ENCODE measurements around the gene PLB1.

The PLB1 gene, protein sequence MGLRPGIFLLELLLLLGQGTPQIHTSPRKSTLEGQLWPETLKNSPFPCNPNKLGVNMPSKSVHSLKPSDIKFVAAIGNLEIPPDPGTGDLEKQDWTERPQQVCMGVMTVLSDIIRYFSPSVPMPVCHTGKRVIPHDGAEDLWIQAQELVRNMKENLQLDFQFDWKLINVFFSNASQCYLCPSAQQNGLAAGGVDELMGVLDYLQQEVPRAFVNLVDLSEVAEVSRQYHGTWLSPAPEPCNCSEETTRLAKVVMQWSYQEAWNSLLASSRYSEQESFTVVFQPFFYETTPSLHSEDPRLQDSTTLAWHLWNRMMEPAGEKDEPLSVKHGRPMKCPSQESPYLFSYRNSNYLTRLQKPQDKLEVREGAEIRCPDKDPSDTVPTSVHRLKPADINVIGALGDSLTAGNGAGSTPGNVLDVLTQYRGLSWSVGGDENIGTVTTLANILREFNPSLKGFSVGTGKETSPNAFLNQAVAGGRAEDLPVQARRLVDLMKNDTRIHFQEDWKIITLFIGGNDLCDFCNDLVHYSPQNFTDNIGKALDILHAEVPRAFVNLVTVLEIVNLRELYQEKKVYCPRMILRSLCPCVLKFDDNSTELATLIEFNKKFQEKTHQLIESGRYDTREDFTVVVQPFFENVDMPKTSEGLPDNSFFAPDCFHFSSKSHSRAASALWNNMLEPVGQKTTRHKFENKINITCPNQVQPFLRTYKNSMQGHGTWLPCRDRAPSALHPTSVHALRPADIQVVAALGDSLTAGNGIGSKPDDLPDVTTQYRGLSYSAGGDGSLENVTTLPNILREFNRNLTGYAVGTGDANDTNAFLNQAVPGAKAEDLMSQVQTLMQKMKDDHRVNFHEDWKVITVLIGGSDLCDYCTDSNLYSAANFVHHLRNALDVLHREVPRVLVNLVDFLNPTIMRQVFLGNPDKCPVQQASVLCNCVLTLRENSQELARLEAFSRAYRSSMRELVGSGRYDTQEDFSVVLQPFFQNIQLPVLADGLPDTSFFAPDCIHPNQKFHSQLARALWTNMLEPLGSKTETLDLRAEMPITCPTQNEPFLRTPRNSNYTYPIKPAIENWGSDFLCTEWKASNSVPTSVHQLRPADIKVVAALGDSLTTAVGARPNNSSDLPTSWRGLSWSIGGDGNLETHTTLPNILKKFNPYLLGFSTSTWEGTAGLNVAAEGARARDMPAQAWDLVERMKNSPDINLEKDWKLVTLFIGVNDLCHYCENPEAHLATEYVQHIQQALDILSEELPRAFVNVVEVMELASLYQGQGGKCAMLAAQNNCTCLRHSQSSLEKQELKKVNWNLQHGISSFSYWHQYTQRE (N-terminal part only)

DNA sequence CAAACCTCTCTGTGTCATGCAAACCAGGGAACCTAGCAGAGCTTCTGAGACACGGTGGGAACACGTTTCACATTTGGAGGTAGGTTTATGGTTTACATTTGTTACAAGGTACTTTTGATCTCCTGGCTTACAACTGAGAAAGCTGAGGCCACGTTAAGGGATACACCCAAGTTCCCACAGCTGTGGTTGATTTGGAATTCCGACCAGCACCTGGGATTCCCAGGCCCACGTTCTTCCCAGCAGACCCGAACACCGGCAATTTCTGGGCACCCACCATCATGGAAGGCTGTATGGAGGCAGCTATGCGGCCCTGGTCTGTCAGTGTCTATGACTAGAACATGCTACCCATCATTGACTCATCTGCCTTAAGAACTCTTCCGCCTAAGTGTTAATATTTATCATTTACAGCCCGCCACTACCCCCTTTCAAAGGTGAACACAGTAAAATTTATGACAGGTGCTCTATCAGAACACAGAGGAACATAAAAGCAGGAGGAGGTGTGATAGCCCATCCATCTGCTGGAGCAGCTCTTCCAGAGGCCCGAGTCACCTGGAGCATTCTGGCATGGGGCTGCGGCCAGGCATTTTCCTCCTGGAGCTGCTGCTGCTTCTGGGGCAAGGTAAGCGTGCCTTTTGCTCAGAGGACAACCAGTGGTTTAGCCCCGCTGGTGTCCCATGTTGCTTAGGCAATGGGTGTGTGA, at the start of gene PLB1:
Gene PLB1, plus strand, starts transcription at position 510 of the 700 bp plus-strand sequence. Its CDS starts 55 bp downstream, at position 565.
- no peak for DNase-seq

DNA sequence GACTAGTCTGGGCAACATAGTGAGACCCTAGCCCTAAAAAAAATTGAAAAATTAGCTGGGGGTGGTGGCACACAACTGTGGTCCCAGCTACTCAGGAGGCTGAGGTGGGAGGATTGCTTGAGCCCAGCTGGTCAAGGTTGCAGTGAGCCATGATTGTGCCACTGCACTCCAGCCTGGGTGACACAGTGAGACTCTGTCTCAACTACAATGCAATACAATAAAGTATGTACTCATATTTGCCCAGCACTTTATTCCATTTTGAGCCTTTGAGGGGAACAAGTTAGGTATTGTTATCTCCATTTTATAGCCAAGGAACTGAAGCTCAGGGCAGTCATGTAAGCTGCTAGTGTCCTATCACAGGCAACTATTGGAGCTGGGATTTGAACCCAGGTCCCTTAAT, 49.3 kb upstream of the PLB1 start:
- no peak for DNase-seq

DNA sequence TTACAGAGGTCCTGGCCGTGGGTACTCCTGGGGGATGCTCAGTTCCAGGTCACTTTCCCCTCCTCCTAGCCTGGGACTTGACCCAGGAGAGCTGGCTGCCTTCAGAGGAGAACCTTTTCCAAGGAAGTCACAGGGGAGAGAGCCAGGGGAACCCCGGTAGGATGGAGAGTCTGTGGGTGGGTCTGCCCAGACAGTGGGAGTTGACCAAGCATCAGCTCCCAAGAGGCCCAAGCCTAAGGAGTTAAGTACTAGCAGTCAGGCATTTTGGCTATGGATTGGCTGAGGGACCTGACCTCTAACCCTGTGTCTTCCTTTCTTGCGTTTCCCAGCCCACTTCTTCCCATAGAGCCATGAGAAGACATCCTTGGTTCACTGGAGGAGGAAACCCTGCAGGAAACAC, 48.8 kb upstream of the PLB1 start:
- no peak for DNase-seq

DNA sequence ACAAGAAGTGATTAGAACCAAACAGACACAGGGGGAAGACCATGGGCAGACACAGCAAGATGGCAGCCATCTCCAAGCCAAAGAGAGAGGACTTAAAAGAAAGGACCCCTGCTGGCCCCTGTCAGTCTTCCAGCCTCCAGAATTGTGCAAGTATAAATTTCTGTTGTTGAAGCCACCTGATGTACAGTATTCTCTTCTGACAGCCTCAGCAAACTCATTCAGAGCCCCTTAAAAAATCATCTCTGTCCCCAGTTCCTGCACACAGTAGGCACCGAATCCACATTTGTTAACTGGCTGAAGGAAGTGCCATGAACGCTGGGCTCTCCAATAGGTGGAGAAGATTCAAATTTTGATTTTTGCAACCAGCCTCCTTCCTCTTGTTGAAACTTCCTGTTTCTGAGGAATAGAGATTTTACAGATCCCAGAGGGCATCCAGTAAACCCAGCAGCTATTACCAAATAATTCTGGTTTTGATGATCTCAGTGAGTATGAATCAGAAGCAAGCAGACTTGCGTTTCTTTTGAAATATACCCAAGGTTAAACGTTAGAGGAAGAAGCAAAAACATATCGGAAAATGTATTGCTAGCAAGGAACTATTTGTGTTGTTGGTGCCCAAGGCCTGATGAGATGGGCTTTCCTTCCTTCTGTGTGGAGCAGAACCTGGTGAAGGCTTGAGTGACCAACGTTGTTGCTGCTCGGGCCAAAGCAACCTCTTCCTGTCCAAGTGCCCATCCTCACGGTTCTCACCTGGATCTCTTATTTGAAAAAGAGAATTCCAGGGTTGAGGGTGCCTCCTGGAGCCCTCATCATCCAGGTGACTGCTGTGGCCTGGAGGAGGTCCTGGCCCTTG, 47.7 kb upstream of the PLB1 start:
- DNase-seq, result no peak

DNA sequence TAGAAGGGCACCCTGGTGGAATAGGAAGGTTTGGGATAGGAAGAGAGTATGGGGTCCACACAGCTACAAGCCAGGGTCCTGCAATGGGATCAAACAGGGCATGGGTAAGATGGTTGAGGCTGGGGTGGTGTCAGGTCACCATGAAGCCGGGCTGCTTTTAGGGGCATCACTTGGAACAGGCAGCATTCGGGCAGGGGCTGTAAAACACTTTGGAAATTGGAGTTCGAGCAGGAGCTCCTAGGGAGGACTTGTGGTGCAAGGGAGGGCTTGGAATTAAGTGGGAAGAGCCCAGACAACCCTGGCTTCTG, 47.1 kb upstream of the PLB1 start:
- DNase-seq, result no peak

DNA sequence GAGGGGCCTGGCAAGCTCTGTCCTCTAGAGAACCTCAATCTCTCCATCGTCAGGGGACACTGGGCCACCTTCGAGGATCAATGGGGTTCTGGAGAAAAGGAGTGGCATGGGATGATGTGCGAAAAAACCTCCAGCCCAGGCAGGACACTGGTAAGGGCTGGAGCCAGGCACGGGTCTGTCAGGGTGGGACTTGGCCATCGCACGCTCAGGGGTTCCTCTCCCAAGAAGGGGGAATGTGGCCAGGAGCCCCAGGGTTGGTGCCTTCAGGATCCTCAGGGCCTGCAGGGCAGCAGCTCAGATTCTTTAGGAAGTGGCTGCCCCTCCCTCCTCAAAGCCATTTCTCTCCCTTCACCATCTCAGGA, 46.8 kb upstream of the PLB1 start:
- no peak for DNase-seq

DNA sequence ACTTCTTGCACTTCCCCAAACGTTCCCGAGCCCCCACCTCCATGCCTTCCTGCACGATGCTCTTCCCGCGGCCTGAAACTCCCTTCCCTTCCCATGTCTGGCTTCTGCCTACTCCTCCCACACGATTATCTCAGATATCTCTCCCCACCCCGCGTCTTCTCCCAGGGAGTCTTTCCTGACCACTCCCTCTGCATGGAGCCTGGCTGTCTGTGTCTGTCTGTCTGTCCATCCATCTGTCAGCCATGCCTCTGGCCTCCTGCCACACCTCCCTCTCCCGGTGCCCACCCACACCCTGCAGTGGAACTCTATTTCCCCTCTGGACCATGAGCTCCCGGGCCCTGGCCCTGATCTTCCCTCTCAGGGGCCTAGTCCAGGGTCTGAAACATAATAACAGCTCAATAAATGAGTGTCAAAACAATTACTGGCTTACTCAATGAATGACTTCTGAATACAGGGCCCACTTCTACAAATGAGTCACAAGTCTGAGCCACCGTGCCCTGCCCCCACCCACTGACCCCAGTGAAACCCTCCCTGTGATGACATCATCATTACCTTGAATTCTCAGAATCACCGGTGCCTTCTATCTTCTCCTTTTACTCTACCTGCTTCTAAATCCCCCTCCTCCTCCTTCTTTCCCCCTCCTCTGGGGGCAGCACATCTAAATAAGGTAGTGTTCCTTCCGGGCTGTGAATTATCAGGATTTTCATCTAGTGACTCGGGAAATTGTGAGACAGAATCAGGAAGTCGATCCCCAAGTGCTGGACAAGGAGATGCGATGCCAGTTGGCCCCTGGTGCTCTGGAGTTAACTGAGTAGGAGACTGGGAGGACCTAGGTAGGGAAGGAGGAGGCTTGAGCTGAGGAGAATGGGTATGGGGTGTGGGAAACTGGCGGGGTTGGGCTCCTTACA, 46.1 kb upstream of the PLB1 start:
- peak; percentile 84 for DNase-seq

DNA sequence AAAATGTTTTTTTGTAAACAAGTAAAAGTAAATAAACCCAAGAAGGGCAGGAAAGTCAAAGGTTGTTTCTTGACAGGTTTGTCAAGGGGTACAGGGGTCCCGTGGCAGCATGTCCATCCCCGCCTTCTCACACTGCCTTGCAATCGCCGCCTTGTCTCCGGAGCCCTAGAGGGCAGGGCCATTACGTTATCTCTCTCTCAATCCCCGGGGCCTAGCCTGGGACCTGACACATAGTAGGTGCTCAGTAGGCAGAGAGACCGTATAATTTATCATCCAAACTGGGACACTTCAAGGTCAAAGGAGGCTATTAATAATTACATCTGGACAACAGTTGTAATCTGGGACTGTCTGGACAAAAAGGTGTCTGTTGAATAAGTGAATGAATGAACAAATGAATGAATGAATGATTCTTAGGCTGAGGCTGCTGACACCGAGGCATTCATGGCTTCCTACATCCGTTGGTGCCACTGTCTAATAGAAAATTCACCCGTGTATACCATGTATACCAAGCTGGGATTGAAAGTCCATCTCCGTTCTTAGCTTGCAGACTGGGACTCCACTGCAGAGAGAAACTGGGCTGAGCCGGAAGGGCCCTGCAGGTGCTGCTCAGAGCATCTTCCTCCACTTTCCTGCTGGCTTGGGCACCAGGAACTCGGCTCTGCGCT, 44.8 kb upstream of the PLB1 start:
- no peak for DNase-seq

DNA sequence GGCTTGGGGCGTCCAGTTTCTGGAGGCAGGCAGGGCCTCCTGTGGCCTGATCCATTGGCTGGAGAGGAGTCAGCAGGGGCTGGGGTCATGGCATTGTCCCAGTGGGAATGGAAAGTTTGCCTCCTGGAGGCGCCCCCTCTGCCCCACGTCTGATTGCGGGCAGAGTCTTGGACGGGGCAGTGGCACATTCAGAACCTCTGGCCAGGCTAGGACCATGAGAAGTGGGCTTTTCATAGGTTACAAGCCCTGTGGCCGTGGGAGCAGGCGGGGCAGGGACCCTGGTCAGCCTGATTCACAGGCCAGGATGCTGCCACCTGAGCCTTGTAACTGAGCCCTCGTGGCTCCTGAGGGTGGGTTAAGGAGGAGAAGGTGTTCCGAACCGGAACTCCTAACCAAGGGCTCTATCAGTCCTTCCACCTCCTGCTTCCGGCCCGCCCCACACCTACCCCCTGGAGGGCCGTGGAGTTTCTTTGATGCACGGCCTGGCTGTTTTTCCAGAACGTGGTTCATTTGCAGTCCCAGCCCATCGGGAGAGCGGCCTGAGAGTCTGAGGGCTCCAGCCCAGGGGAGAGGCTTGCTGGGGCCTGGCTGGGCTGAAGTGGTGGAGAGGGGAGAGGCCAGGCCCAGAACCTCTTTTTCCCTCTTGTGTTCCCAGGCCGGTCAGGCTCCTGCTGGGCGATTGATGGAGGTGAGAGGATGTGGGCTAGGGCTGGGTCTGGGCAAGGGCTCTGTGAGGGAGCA, 43.9 kb upstream of the PLB1 start:
- no peak for DNase-seq

DNA sequence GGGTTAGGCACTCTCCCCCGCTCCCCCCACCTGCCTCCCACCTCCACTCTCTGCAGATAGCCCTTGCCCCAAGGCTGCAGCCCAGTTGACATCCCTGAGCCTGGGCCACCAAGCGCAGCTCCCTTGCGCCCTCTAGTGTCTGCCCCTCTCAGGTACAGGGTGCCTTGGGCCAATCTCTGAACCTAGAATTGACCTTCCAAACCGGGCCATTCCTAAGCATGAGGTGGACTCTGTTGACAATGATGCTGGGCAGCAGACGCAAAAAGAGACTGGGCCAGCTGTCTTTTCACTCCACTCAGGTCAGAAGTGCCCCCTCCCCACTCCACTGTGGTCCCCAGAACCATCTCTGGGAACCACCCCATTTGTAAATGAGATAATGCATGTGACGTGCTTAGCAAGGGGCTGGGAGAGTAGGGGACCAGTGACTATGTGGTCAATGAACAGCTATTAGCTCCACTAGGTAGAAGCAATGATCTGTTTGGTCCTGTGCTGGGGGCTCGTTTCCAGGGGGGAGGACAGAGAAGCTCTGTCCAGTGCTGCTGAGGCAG, 43.3 kb upstream of the PLB1 start:
- DNase-seq, result peak; percentile 80

DNA sequence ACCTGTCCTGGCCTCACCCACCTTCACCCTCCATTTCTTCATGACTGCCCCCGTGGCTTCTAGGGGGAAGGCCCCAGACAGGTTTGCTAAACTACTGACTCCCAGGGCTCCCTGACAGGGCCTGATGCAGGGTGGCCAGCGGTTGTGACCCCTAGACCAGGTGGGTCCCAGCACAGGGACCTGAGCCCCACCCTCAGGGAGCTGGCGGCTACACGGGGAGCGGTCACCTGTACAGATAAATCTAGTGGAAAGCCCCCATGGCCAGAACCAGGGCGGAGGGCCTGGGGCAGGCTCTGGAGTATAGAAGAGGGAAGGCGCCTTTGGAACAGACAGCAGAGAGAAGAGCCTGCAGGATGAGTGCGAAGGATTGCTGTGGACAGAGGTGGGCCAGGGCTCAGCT, 42.5 kb upstream of the PLB1 start:
- no peak for DNase-seq

DNA sequence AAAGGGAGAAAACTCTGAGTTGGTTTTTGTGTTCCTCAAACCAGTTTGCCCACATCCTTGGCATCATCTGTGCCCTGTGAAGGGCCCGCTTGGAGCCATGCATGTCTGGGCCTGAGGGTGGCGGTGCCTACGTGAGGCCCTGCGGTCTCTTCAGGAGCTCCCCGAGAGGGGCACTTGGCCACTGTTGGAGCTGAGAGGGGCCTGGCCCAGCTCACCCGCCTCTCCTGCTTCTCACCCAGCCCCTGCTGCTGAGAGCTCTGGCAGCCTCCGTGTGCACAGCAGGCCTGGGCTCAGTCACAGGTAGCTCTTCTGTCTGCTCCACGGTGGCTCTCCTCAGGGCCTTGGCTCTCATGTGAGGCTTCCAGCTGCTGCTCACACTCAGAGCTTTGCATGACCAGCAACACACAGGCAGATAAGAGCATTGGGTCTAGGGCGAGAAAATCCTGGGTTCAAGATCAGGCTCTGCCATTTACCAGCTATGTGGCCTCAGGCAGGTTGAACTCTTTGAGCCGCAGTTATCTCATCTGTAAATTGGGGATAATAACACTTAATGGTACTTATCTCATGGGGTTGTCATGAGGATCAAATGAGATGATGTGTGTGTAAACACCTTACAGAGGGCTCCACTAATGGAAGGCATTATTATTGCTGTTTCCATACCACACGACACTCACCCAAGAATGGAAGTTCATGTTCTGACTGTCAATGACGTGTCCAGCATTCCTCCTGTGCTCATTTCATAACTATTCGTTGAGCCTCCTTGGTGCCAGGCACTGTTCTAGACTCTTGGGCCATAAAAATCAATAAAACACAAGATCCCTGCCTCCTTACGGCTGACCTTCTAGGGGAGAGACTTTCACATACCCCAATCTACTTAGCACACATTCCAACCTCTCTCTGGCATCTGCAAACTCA, 41.6 kb upstream of the PLB1 start:
- DNase-seq, result no peak

DNA sequence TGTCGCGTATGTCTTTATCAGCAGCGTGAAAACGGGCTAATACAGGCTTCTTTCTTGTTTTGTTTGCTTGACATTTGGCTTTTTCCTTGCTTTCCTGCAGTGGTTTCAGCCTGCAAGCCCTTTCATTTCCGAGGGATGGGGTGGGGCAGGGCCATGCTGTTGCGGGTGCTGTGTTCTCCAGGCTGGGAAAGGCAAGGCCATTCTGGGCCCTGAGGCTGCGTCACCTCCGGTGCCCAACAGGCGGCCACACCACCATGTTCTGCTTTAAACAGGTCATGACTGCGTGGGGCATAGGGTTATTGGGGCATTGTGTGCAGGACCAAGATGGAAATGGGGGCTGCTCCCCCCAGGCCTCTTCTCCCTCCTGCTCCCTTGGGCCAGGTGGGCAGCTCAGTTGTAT, 38.6 kb upstream of the PLB1 start:
- no peak for DNase-seq

DNA sequence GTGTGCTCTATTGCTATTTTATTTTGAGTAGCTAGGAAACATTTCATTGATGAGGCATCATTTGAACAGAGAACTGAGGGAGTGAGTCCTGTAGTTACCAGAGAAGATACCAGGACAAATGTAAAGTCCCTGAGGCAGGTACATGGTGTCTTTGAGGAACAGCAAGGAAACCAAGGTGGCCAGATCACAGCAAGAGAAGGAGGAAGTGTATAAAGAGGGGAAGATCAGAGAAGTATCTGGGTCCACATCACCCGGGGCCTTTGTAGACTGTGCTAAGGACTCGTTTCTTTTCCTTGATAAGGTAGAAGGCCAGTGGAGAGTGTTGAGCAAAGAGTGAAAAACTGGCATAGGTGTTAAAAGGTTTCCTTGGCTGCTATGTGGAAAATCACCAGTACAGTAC, 34.8 kb upstream of the PLB1 start:
- no peak for DNase-seq

DNA sequence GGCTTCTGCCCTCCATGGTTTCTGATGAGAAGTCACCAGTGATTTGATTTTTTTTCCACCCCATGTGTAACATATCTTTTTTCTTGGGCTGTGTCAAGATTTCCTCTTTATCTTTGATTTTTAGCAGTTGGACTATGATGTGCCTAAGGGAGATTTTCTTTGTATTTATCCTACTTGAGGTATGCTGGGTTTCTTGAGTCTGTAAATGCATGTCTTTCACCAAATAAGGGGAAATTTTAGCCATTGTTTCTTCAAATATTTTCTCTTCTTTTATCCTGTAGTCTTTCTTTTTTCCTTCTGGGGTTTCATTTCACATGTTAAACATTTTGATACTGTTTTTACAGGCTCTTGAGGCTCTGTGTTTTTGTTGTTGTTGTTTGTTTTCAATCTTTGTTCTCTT, 33.7 kb upstream of the PLB1 start:
- DNase-seq, result no peak

DNA sequence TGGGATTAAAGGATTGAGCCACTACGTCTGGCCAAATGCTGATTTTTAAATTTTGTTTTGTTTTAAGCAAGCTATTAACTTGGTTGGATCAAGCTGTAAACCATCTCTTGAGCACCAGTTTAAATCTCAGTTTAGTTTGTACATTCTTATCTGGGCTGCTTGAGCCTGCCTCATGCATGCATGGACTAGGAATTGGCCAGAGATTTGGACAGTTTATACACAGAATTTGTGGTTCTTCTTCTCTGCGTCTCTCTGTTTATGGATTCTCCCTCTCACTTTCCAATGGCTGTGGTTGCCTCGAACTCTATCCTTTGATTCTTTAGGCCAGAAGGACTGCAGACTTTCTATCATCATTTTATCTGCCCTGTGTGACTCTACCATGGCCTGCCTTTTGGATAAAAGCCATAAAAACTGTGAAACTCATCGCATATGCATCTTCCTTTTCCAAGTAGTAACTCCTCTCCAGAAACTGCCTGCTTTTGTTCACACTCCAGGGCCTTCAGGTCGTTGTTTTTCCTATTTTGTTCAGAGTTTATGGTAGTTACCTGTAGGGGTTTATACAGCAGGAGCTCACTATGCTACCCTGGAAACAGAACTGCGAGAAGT, 32.5 kb upstream of the PLB1 start:
- no peak for DNase-seq

DNA sequence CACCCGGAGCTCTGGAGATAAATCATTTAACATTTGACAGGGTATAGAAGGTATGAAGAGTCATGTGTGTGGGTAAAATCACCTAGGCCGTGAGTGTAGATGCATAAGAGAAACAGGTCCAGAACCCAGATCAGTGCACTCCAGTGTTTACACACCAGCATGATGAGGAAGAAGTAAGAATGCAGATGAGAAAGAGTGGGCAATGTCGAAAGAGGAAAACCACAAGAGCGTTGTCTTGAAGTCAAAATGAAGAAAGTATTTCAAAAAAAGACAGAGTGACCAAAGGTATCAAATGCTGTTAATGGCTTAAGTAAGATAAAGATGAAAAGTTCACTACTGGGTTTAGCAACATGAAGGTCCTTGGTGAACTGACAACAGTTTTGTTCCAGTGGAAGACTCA, 32.0 kb upstream of the PLB1 start:
- no peak for DNase-seq
